Left forelimb (tissue), 1 donor: Measurements from ENCODE around the gene CPXM2.

Source experiments
- DNase-seq: peaks from one replicate; pipeline ENCODE4 v3.0.0-alpha.2; 2018; ENCODE audit warnings: low spot score

CPXM2 gene

GRCh38 chr10:123891144-123892071 lies at the start of gene CPXM2:
TSS of gene CPXM2 (minus strand) at chr10:123891807. CDS start at chr10:123891659, 148 bp downstream.
- no peak for DNase-seq

GRCh38 chr10:123939591-123939990 lies 48.0 kb upstream of the CPXM2 start:
- no peak for DNase-seq

DNA sequence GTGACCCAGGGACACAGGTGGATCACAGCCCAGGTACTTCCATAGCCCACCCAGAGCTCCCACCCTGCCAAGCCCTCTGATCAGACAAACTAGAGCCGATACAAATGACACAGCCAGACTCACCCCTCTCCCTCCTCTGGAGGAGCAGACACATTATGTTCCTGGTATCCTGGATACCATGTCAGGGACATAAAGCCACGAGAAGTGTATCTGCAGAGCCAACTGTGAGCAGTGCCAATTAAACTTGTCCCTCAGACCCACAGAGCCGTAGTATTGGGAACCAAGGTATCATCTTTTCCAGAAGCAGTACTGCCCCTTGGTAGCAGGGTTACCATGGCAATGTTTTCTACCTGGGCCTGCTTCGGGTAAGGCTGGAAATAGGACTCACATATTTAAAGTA lies 47.3 kb upstream of the CPXM2 start:
- DNase-seq = no peak

DNA sequence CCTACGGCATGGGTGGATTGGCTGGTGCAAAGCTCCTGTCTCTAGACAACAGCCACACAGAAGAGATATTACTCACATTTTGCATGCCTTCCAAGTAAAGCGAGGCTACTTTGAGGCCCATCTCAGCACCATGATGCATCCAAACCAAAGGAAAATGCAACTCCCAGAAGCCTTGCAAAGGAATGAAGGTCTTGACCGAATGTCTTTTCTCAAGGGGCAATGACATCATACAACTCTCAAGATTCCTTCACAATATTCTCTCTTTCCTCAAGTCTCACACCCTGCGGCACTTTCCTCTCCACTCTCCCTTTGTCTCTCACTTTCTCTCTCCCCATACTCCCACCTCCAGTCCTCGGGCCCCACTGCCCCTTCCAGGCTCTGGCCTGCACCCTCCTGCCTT lies 44.8 kb upstream of the CPXM2 start:
- DNase-seq = no peak

- no peak for DNase-seq
Measured at GRCh38 chr10:123935680-123936079, 44.1 kb upstream of the CPXM2 start.

DNA sequence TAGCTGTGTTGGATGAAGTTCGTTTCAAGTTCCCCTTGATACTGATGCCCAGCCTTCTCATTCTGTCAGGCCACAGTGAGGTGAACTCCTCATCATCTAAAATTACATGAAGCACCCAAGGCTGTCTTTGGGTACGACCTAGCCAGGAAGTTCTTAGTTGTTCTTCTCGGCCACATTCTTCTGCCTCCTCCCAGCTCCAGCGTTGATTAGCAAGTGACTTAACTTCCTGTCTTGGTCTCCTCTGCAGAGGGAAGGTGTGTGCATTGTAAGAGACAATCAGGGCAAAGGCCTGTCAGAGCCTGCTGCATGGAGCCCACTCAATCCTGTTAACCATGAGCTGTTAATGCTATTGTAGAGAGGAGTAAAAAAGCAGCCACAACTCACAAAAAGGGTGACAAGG lies 43.2 kb upstream of the CPXM2 start:
- no peak for DNase-seq

DNA sequence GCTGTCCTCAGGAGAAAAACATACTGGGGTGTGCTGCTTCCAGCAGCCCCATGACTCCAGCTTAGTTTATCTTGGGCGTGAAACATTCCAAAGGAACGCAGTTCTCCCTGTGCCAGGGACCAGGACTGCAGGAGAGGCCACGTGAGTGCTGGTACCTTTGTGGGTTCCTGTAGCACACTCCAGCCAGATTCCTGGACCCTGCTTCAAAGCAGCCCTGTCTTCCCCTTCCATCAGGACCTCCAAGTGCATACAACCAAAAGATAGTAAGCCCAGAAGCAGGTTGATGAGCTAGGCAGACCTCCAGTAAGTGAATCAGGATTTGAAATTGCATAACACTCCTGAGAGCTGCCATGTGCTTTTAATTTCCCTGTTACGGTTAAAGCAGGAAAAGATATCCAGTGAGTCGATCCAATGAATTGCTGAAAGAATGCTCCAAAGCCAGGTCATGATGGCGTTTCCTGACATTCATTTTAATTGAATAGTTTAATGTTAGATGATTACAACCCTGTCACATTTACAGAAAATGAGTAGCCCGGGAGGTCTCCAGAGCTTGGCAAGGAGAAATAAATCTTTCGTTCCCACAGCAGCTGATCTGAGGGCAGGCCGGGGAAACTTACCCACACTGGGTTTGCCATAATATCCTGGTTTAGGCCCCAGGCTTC lies 38.9 kb upstream of the CPXM2 start:
- DNase-seq = no peak

DNA sequence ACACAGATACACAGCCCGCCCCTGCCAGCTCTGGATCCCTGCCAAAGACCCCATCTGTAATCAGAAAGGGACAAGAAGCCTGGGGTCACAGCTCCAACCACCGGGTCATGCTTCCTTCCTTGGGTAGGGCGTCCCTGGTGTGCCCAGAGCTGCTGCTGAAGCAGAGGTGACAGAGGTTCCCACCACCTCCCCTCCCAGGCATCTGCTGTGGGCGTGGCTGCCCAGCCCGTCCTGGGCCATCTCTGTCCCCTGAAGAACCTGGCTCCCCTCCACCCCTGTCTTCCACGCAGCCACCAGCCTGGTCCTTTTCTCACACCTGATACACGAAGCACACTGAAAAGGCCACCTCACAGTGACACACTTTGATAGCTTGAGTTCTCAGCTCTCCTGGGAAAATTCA lies 38.2 kb upstream of the CPXM2 start:
- no peak for DNase-seq

DNA sequence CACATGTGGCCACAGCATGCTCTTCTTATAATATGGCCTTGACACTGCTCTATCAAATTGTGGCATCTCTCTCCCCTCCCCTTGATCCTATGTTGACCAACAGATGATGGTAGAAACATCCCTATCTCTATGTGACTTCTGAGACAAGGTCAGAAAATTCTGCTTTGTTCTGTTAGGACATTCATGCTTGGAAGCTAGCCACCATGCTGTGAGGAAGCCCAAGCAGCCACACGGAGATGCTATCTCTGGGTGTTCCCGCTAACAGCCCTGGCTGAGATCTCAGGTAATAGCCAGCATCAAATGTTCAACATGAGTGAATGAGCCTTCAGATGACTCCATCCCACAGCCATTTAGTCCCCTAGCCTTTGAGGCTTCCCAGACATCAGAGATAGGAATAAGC lies 36.8 kb upstream of the CPXM2 start:
- no peak for DNase-seq

GRCh38 chr10:123926401-123927264 lies 35.0 kb upstream of the CPXM2 start:
- no peak for DNase-seq

- no peak for DNase-seq
Measured at GRCh38 chr10:123922126-123922525, 30.5 kb upstream of the CPXM2 start.

GRCh38 chr10:123916775-123917174 lies 25.2 kb upstream of the CPXM2 start:
- DNase-seq = no peak

GRCh38 chr10:123913688-123914268 lies 22.2 kb upstream of the CPXM2 start:
- no peak for DNase-seq

- DNase-seq = no peak
Measured at GRCh38 chr10:123912871-123913270, 21.3 kb upstream of the CPXM2 start.

- no peak for DNase-seq
Measured at GRCh38 chr10:123912466-123912865, 20.9 kb upstream of the CPXM2 start.

GRCh38 chr10:123911866-123912265 lies 20.3 kb upstream of the CPXM2 start:
- no peak for DNase-seq

- no peak for DNase-seq
Measured at GRCh38 chr10:123909866-123910265, 18.3 kb upstream of the CPXM2 start.

- no peak for DNase-seq
Measured at GRCh38 chr10:123909426-123909825, 17.8 kb upstream of the CPXM2 start.

DNA sequence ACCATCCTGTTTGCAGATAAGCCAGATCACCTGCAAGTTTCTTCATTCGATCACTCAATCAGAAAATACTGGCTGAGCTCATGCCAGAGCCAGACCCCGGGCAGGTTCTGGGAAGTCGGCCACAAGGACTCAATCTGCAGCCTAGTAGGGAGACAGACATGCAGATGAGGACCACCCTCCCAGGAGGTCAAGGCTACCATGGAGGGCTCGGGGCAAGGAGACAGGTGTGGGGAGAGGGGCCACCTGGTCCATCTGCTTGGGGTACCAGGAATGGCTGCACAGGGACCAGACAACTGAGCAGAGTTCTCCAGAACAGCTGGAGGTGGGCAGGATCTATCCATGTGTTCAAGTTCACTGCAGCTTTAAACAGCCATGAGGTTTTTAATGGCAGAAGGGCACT lies 16.8 kb upstream of the CPXM2 start:
- no peak for DNase-seq

- DNase-seq = no peak
Measured at GRCh38 chr10:123906884-123907652, 15.5 kb upstream of the CPXM2 start.

- no peak for DNase-seq
Measured at GRCh38 chr10:123906296-123906695, 14.7 kb upstream of the CPXM2 start.
